Measurements from ENCODE around the gene SLC40A1. TPM values are rescaled to one million over a fixed set of nuclear protein-coding genes. Genes with fewer than 3 reads are reported as not detected.

SLC40A1 gene
- total RNA-seq, 3 donors from 2014 or later = 95.4 to 212 (median 155) TPM

DNA sequence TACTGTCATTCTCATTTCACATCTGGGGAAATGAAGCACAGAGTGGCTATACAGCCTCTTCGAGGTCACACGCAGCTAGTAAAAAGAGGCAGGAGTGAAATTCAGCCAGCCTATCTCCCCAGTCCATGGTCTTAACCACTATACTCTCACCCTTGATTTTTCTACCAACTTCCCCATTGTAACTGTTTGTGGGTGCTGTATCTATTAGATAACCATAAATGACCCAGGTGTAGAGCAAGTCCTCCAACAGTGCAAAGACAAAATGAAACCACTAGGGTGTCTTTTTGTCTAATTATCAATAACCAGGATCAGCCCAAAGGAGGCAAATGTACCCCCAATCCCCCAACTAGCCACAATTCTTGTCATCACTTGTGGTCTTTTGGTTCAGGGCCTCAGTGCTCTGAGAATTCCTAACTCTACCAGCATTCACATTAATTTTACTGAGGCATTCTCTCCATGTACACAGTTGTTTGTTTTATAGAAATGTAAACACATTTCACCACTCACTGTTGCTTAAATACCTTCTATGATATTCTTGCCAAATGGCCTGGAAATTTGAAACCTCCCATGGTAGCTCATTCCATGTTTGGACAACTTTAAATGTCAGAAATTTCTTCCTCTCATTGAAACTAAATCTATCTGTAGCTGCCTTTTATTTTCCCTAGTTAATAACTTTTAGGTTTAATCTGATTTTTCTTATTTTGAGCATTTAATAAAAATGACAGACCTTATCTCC lies 58.7 kb downstream of the SLC40A1 start:
- Histone ChIP-seq H3K36me3 (ENCODE audit: low read depth) (no peaks in the 10 kb centered on the region), H3K4me3 (no peak overlapping the region), H3K9me3 (no peaks in the 10 kb centered on the region), H3K4me1 (ENCODE audit: low read depth) (peaks cover 15% of the 10 kb centered on the region)
- no peak for DNase-seq
- ATAC-seq = no peak
- TF ChIP-seq, protein P1, sequence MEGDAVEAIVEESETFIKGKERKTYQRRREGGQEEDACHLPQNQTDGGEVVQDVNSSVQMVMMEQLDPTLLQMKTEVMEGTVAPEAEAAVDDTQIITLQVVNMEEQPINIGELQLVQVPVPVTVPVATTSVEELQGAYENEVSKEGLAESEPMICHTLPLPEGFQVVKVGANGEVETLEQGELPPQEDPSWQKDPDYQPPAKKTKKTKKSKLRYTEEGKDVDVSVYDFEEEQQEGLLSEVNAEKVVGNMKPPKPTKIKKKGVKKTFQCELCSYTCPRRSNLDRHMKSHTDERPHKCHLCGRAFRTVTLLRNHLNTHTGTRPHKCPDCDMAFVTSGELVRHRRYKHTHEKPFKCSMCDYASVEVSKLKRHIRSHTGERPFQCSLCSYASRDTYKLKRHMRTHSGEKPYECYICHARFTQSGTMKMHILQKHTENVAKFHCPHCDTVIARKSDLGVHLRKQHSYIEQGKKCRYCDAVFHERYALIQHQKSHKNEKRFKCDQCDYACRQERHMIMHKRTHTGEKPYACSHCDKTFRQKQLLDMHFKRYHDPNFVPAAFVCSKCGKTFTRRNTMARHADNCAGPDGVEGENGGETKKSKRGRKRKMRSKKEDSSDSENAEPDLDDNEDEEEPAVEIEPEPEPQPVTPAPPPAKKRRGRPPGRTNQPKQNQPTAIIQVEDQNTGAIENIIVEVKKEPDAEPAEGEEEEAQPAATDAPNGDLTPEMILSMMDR (IDR thresholded peaks at IDR 0.05) = no peak
- intact Hi-C loops (cut with DNase I, micrococcal nuclease) = no loop called here

DNA sequence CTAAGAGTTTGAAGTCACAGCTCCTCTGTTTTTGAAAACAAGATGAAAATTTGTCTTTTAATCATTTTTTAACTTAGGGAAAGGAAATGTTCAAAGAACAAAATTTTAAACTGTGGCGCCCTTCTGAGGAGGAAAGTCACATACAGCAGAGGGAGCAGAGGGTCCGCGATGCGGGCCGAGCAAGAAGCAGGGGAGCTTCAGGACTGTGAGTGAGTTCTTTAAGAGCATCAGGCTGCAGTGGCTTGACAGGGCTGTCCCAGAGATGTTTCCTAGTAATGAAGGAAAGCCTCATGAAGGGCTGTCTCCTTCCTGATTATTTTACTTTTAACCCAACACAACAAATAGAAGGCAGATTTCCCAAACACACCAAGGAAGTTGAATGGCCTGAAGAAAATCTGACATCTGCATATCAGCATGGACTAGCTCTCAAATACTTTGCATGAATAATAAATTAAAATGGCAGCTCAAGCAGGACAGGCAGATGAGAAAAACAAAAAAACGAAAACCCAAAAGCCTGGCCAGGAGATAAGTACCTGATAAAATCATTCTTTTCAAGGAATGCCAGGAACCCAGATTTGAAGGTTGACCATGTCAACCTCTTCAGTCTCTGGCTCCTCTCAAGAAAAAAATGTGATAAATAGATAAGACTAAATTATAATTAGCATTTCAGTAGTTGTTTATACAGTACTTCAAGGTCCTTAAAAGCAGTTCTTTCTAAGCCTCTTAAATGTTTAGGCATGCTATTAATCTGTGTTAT lies 60.8 kb downstream of the SLC40A1 start:
- no peak overlapping the region for H3K4me3 ChIP-seq
- no peaks in the 10 kb centered on the region for H3K36me3 ChIP-seq (ENCODE audit: low read depth)
- TF ChIP-seq, protein P1 (IDR thresholded peaks at IDR 0.05) = no peak
- intact Hi-C loops (cut with DNase I, micrococcal nuclease) = no loop called here
- DNase-seq = no peak
- H3K9me3 ChIP-seq = no peaks in the 10 kb centered on the region
- H3K4me1 ChIP-seq (ENCODE audit: low read depth) = peaks cover 15% of the 10 kb centered on the region
- ATAC-seq = no peak

DNA sequence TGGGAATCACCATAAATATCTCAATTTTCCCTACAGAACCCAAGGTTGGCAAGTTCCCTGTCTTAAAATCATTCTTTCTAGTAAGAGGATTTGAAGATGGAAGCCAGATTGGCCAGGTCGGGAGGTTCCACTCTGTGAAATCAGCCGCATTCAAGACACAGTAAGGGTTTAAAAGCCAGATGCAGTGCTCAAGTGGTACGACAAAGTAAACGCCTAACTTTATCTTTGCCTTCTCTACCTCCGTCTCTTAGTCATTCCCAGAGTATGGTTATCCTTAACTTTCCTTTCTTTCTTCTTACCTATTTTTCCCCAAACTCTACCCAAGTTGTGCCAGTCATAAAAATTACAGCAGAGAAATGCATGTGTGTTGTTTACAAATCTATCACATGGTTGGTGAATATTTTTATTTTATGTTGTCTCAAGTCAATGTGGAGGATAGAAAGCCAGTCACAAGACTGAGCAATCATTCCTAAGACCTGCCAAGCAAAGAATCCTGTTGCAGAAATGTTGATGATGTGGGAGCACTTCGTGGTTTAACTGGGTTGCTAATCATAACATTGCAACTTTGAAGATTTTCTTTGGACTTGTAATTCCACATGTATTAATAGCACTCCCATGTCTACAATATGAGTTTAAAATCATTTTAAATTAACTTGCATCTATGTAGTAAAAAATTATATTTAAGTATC lies 62.6 kb downstream of the SLC40A1 start:
- Histone ChIP-seq H3K36me3 (ENCODE audit: low read depth) (no peaks in the 10 kb centered on the region), H3K4me1 (ENCODE audit: low read depth) (peaks cover 15% of the 10 kb centered on the region), H3K9me3 (no peaks in the 10 kb centered on the region), H3K4me3 (no peak overlapping the region)
- ATAC-seq (no peak), DNase-seq (no peak)
- TF ChIP-seq, protein P1 (IDR thresholded peaks at IDR 0.05) = no peak
- intact Hi-C loops (cut with DNase I, micrococcal nuclease) = no loop called here

DNA sequence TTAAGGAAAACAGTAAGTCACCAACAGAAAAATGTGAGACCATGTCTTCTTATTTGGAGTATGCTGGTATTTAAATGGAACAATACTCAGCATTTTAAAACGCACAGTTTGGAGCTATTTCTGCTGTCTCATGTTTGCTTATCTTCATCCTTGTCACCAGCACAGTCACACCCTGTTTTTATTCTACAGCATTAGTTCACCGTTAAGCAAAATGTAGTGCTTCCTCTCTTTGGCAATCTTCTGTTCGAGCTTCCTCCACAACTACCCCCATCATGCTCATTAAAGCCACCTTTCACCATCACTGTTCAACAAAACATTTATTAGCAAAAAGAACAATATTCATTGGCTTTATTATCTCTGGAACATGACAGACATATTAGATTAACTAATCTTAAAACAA lies 64.0 kb downstream of the SLC40A1 start:
- ATAC-seq (peak; percentile 61), DNase-seq (no peak)
- Histone ChIP-seq H3K4me3 (no peak overlapping the region), H3K4me1 (ENCODE audit: low read depth) (peaks cover 5% of the 10 kb centered on the region), H3K36me3 (ENCODE audit: low read depth) (no peaks in the 10 kb centered on the region), H3K9me3 (no peaks in the 10 kb centered on the region)
- TF ChIP-seq, protein P1 (IDR thresholded peaks at IDR 0.05) = no peak
- intact Hi-C loops (cut with DNase I, micrococcal nuclease) = no loop called here

DNA sequence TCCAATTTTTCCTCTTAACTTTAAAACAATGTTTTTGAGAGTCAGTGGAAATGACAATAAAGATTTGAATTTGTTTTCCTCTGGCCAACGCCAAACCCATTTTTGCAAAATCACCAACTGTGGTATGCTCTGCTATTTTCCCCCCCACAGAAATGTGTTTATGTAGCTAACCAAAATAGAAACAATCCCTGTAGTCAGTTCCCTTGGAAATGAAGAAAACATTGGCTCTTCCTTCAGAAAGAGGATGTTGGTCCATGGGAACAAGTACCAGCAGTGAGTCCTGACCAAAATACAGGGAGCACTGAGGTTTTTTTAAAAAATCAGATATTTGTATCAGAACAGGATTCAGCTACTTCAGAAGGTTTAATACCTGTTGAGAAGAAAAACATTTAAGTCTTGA lies 65.3 kb downstream of the SLC40A1 start:
- Histone ChIP-seq H3K4me3 (no peak overlapping the region), H3K9me3 (no peaks in the 10 kb centered on the region), H3K36me3 (ENCODE audit: low read depth) (no peaks in the 10 kb centered on the region), H3K4me1 (ENCODE audit: low read depth) (no peaks in the 10 kb centered on the region)
- ATAC-seq = peak; percentile 34
- TF ChIP-seq, protein P1 (IDR thresholded peaks at IDR 0.05) = no peak
- intact Hi-C loops (cut with DNase I, micrococcal nuclease) = no loop called here
- DNase-seq = no peak

All from mucosa of descending colon (tissue), 3 donors.